HCT116 (cell line): ENCODE results near the gene SYTL3. TPM values are rescaled to one million over a fixed set of nuclear protein-coding genes. Genes with fewer than 3 reads are reported as not detected.

Experiments
- ATAC-seq: fragments of 200-7000 bp; cut with Tn5 transposase; 2 replicates; pipeline ENCODE4 v1.9.1; 2020; ENCODE audit warnings: mild to moderate bottlenecking, moderate library complexity
- BruUV-seq: library from RNA; stranded (reverse); fragments of 400-500 nt; replicated peaks from 2 replicates; lab custom pipeline; 2021; lab: Mats Ljungman, UMichigan
- CTCF ChIA-PET: fragments of 300-600 bp; sonication (Branson Sonifier 250); formaldehyde crosslinking; loops from one replicate; lab custom pipeline; 2021; ENCODE audit warnings: antibody characterized with exemption; lab: Charles Lee
- POLR2A ChIA-PET: fragments of 300-600, 350-600 bp; sonication (Branson Sonifier 250); formaldehyde crosslinking; loops from one replicate; lab custom pipeline; 2021; ENCODE audit warnings: antibody characterized with exemption; lab: Charles Lee
- RAD21 ChIA-PET, 2 experiments: fragments of 300-600 bp; sonication (Branson Sonifier 250); formaldehyde crosslinking; loops; one replicate each; lab custom pipeline; 2023; ENCODE audit warnings: low total read pairs in 2 of 2; ENCODE audit not compliant: uncharacterized antibody in 2 of 2, unreplicated experiment in 2 of 2, low non-redundant PET in 1 of 2; lab: Charles Lee
- DNase-seq: peaks from one replicate; pipeline ENCODE4 v3.0.0-alpha.2; 2010; ENCODE audit warnings: low read depth, low spot score
- H2AFZ ChIP-seq: fragments of 200-600 bp; shearing (Covaris generic), sonication (generic); 2 replicates; pipeline ENCODE4 v1.6.1; 2017; ENCODE audit warnings: low read depth, mixed run types, mixed read lengths, antibody characterized with exemption, low read length; ENCODE audit not compliant: poor library complexity, severe bottlenecking
- H3K27ac ChIP-seq: 2 replicates; pipeline ENCODE4 v1.5.1; 2012; ENCODE audit warnings: low read depth, low read length
- H3K27me3 ChIP-seq: fragments of 200-600 bp; sonication (generic); 2 replicates; pipeline ENCODE4 v1.6.1; 2016; ENCODE audit warnings: mixed run types, low read length, mixed read lengths; ENCODE audit not compliant: insufficient read depth
- H3K36me3 ChIP-seq, 2 experiments: fragments of 200-500 bp in 1 of 2; fragments of 200-600 bp in 1 of 2; sonication (Bioruptor generic) in 1 of 2; sonication (generic) in 1 of 2; 2 replicates each; pipeline versions ENCODE4 v1.5.1 to v1.6.1; 2014 to 2016; ENCODE audit warnings: low read length in 2 of 2, inconsistent platforms in 1 of 2, mixed read lengths in 1 of 2, mixed run types in 1 of 2; ENCODE audit not compliant: insufficient read depth in 2 of 2, control insufficient read depth in 1 of 2
- H3K4me1 ChIP-seq, 2 experiments: fragments of 200-600 bp in 1 of 2; sonication (generic) in 1 of 2; 2 replicates each; pipeline versions ENCODE4 v1.5.1 to v1.6.1; 2012 to 2017; ENCODE audit warnings: low read length in 2 of 2, inconsistent platforms in 1 of 2, mild to moderate bottlenecking in 1 of 2, mixed read lengths in 1 of 2, mixed run types in 1 of 2, moderate library complexity in 1 of 2; ENCODE audit not compliant: insufficient read depth in 2 of 2, control insufficient read depth in 1 of 2
- H3K4me2 ChIP-seq: fragments of 200-600 bp; sonication (generic); 2 replicates; pipeline ENCODE4 v1.6.1; 2017; ENCODE audit warnings: mixed run types, low read length, mixed read lengths
- H3K4me3 ChIP-seq, 2 experiments: fragments of 200-600 bp in 1 of 2; sonication (generic) in 1 of 2; replicated peaks in 1 of 2; 2 replicates each; pipeline ENCODE4 v1.5.1; 2011 to 2016; ENCODE audit warnings: low read length in 2 of 2, control low read depth in 1 of 2, low read depth in 1 of 2, mild to moderate bottlenecking in 1 of 2, mixed read lengths in 1 of 2, mixed run types in 1 of 2
- H3K79me2 ChIP-seq: fragments of 200-600 bp; sonication (generic); 2 replicates; pipeline ENCODE4 v1.6.1; 2017; ENCODE audit warnings: mild to moderate bottlenecking, mixed run types, low read length, moderate library complexity, mixed read lengths; ENCODE audit not compliant: insufficient read depth
- H3K9ac ChIP-seq: fragments of 200-600 bp; sonication (generic); 2 replicates; pipeline ENCODE4 v1.6.1; 2016; ENCODE audit warnings: low read length, mixed read lengths
- H3K9me2 ChIP-seq: fragments of 200-600 bp; sonication (generic), shearing (Covaris generic); 2 replicates; pipeline ENCODE4 v1.6.1; 2017; ENCODE audit warnings: mixed run types, mild to moderate bottlenecking, moderate library complexity; ENCODE audit not compliant: insufficient read depth
- H3K9me3 ChIP-seq, 2 experiments: fragments of 200-500 bp in 1 of 2; fragments of 200-600 bp in 1 of 2; sonication (Bioruptor generic) in 1 of 2; sonication (generic) in 1 of 2; 2 replicates each; pipeline ENCODE4 v1.6.1; 2014 to 2017; ENCODE audit warnings: low read length in 2 of 2, mixed read lengths in 2 of 2, inconsistent platforms in 1 of 2, low read depth in 1 of 2, mild to moderate bottlenecking in 1 of 2, mixed run types in 1 of 2, moderate library complexity in 1 of 2; ENCODE audit not compliant: control insufficient read depth in 1 of 2, insufficient read depth in 1 of 2
- H4K20me1 ChIP-seq: fragments of 200-600 bp; sonication (generic), shearing (Covaris generic); 2 replicates; pipeline ENCODE4 v1.6.1; 2017; ENCODE audit warnings: mixed run types, mild to moderate bottlenecking, moderate library complexity; ENCODE audit not compliant: insufficient read depth
- EZH2 ChIP-seq: fragments of 200-600 bp; sonication (generic); IDR thresholded peaks from 2 replicates; pipeline ENCODE4 v1.6.1; 2017; ENCODE audit warnings: antibody characterized with exemption, mixed run types
- FOSL1 ChIP-seq: IDR thresholded peaks from 2 replicates; pipeline ENCODE4 v1.6.1; 2012; ENCODE audit warnings: low read depth
- POLR2A ChIP-seq: IDR thresholded peaks from 2 replicates; pipeline ENCODE4 v1.7.0; 2011; ENCODE audit warnings: borderline replicate concordance; ENCODE audit not compliant: insufficient read depth, insufficient read length; ENCODE audit errors: extremely low read depth
- POLR2AphosphoS5 ChIP-seq: IDR thresholded peaks from 2 replicates; pipeline ENCODE4 v1.6.1; 2011; ENCODE audit warnings: mild to moderate bottlenecking, low read depth, low read length, moderate library complexity
- YY1 ChIP-seq: IDR thresholded peaks from 2 replicates; pipeline ENCODE4 v1.6.1; 2011; ENCODE audit warnings: low read length, low read depth, moderate library complexity, mild to moderate bottlenecking; ENCODE audit not compliant: insufficient replicate concordance; ENCODE audit errors: extremely low read depth
- intact Hi-C: fragments of 100-400 bp; cut with micrococcal nuclease; formaldehyde crosslinking; loops from 2 replicates; pipeline ENCODE4 v1.10.0; 2022
- total RNA-seq: library from RNA; stranded (reverse); gene quantifications from one replicate; pipeline ENCODE4 v1.2.1, GENCODE V29; 2021; ENCODE audit not compliant: unreplicated experiment
- TF ChIP-seq, protein P1 (sequence below): IDR thresholded peaks from 2 replicates; pipeline ENCODE4 v1.6.1; 2012; ENCODE audit warnings: low read depth
- TF ChIP-seq, protein P2 (sequence below): IDR thresholded peaks from 2 replicates; pipeline ENCODE4 v1.6.1; 2012
- TF ChIP-seq, protein P3 (sequence below), 3 experiments: fragments of 200-600 bp in 1 of 3; sonication (generic) in 1 of 3; IDR thresholded peaks in 2 of 3; conservative IDR thresholded peaks in 1 of 3; 2 replicates each; pipeline ENCODE4 v1.5.1; 2012 to 2017; ENCODE audit warnings: low read depth in 2 of 3, low read length in 2 of 3, antibody characterized with exemption in 1 of 3, borderline replicate concordance in 1 of 3, control low read depth in 1 of 3, mild to moderate bottlenecking in 1 of 3, mixed read lengths in 1 of 3, mixed run types in 1 of 3, moderate library complexity in 1 of 3; ENCODE audit not compliant: insufficient read depth in 1 of 3

SYTL3 gene
- total RNA-seq, 1 experiment from 2014 or later, result 55.3 TPM

DNA sequence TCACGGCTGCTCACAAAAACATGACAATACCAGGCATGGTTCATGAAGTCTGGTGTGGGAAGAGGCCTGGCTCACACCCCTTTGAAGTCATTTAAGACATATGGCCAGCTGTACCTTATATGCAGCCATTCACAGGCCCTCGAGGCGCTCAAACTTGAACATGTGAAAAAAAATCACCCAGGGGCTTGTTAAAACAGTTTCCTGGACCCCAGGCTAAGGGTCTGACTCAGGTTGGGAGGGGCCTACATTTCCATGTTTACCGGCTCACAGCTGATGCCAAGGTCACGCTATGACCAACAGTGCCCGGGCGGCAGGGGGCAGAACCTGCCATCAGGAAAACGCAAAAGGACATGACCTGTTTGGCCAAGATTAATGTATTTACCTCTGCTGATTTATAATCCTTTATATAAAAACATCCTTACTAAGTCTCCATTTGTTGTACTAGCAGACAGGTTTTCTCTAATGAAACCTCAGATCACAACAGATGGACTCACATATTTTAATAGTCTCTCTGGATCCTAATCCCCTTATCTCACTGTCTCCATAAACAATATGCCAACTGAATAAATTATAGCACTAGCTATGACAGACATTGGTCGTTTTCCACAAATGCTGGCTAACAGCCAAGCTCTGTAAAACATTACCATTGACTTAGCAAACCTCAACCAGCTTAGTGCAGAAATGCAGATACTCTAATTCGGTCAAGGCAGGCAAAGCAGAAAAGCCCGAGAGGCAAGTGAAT is 149.4 kb downstream of the SYTL3 start:
- intact Hi-C loops, result no loop called here
- ChIA-PET RAD21 (no interaction called here), CTCF (interaction anchor here (0.6 to 2.3 kb wide), 6 partner anchors 9 to 1498 kb away, joined by 3 to 9 read pairs (median 4); no protein-coding TSS in a partner anchor), POLR2A (interaction anchor here (0.8 to 1.2 kb wide), 4 partner anchors 9 to 80 kb away, joined by 3 to 4 read pairs (median 3); partner anchors contain the start of gene EZR)
- Histone ChIP-seq H3K4me1 (peaks cover 94 to 98% of the 10 kb centered on the region in 2 experiments), H3K4me3 (no peak overlapping the region), H3K36me3 (peaks cover 0 to 76% of the 10 kb centered on the region in 2 experiments; a peak in 3 of 4 replicates), H3K9me3 (no peaks in the 10 kb centered on the region), H4K20me1 (peaks cover 87% of the 10 kb centered on the region), H3K79me2 (peaks cover 99% of the 10 kb centered on the region), H3K9ac (peak overlapping the region; percentile 20), H2AFZ (no peak overlapping the region), H3K27ac (peak overlapping the region; percentile 57), H3K9me2 (no peaks in the 10 kb centered on the region), H3K27me3 (no peaks in the 10 kb centered on the region), H3K4me2 (peak overlapping the region; percentile 40)
- no peak for TF ChIP-seq EZH2
- no peak for TF ChIP-seq FOSL1
- TF ChIP-seq POLR2AphosphoS5, result peak; percentile 46
- TF ChIP-seq, protein P1, sequence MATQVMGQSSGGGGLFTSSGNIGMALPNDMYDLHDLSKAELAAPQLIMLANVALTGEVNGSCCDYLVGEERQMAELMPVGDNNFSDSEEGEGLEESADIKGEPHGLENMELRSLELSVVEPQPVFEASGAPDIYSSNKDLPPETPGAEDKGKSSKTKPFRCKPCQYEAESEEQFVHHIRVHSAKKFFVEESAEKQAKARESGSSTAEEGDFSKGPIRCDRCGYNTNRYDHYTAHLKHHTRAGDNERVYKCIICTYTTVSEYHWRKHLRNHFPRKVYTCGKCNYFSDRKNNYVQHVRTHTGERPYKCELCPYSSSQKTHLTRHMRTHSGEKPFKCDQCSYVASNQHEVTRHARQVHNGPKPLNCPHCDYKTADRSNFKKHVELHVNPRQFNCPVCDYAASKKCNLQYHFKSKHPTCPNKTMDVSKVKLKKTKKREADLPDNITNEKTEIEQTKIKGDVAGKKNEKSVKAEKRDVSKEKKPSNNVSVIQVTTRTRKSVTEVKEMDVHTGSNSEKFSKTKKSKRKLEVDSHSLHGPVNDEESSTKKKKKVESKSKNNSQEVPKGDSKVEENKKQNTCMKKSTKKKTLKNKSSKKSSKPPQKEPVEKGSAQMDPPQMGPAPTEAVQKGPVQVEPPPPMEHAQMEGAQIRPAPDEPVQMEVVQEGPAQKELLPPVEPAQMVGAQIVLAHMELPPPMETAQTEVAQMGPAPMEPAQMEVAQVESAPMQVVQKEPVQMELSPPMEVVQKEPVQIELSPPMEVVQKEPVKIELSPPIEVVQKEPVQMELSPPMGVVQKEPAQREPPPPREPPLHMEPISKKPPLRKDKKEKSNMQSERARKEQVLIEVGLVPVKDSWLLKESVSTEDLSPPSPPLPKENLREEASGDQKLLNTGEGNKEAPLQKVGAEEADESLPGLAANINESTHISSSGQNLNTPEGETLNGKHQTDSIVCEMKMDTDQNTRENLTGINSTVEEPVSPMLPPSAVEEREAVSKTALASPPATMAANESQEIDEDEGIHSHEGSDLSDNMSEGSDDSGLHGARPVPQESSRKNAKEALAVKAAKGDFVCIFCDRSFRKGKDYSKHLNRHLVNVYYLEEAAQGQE, result no peak
- TF ChIP-seq, protein P2, sequence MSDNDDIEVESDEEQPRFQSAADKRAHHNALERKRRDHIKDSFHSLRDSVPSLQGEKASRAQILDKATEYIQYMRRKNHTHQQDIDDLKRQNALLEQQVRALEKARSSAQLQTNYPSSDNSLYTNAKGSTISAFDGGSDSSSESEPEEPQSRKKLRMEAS, result no peak
- TF ChIP-seq, protein P3, sequence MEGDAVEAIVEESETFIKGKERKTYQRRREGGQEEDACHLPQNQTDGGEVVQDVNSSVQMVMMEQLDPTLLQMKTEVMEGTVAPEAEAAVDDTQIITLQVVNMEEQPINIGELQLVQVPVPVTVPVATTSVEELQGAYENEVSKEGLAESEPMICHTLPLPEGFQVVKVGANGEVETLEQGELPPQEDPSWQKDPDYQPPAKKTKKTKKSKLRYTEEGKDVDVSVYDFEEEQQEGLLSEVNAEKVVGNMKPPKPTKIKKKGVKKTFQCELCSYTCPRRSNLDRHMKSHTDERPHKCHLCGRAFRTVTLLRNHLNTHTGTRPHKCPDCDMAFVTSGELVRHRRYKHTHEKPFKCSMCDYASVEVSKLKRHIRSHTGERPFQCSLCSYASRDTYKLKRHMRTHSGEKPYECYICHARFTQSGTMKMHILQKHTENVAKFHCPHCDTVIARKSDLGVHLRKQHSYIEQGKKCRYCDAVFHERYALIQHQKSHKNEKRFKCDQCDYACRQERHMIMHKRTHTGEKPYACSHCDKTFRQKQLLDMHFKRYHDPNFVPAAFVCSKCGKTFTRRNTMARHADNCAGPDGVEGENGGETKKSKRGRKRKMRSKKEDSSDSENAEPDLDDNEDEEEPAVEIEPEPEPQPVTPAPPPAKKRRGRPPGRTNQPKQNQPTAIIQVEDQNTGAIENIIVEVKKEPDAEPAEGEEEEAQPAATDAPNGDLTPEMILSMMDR (IDR thresholded peaks at IDR 0.05 in 2 of 3, conservative IDR thresholded peaks at IDR 0.05 in 1 of 3; ENCODE audit: borderline replicate concordance in 1 of 3, insufficient read depth in 1 of 3, low read depth in 2 of 3, low read length in 2 of 3), result peak in 2 of 3 experiments; percentile 24 to 27; a peak in 2 of 6 replicates
- no peak for TF ChIP-seq YY1
- no peak for TF ChIP-seq POLR2A
- ATAC-seq, result peak; percentile 35
- BruUV-seq, result no TSS peak
- DNase-seq, result no peak
